ENCODE results near the gene ANTKMT. TPM values are rescaled to one million over a fixed set of nuclear protein-coding genes. Genes with fewer than 3 reads are reported as not detected.
A peak's percentile ranks its signal among the peaks of the same experiment; 100 is the strongest.

ANTKMT gene
- total RNA-seq, 1 experiment from 2014 or later = 55.0 TPM

DNA sequence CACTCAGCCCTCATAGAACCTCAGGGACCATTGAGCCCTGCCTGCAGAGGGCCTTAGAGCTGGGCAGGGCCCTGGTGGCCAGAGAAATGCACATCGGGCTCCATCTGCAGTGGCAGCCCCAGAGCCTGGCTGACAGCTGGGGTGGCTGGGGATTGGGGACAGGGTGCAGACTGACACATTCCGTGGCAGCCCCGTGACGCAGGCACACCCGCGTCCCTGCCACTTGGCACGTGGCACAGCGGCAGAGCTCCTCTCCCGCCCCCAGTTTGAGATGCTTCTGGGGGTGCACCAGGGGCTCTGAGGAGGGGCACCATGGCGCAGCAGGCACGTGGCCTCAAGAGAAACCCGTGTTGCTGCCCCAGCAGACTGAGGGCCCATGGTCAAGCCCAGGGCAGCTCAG is 17.5 kb upstream of the ANTKMT start:
- Histone ChIP-seq H3K4me2 (no peak overlapping the region), H4K20me1 (ENCODE audit: insufficient read depth) (0 out of 2 replicates have a peak, but pooled peaks cover 4% of the 10 kb centered on the region), H3K27ac (no peak overlapping the region), H3K4me3 (no peak overlapping the region), H3K9me3 (ENCODE audit: insufficient read depth, low read depth) (no peaks in the 10 kb centered on the region), H2AFZ (no peak overlapping the region), H3K79me2 (ENCODE audit: low read depth) (no peaks in the 10 kb centered on the region), H3K36me3 (ENCODE audit: low read depth) (no peaks in the 10 kb centered on the region), H3K27me3 (ENCODE audit: insufficient read depth, low read depth) (peaks cover 64% of the 10 kb centered on the region), H3K4me1 (replicated peaks; ENCODE audit: insufficient read depth) (no peaks in the 10 kb centered on the region; the same call in 1 of the 2 replicates), H3K9me2 (ENCODE audit: insufficient read depth) (no peaks in the 10 kb centered on the region), H3F3A (ENCODE audit: insufficient read depth, low read depth) (peaks cover 6% of the 10 kb centered on the region; the same call in 1 of the 2 replicates)
- ChIA-PET CTCF (no interaction called here), POLR2A (ENCODE audit: unreplicated experiment) (no interaction called here)
- TF ChIP-seq EZH2 (IDR thresholded peaks at IDR 0.05; ENCODE audit: low read depth) = no peak
- TF ChIP-seq, protein P1, sequence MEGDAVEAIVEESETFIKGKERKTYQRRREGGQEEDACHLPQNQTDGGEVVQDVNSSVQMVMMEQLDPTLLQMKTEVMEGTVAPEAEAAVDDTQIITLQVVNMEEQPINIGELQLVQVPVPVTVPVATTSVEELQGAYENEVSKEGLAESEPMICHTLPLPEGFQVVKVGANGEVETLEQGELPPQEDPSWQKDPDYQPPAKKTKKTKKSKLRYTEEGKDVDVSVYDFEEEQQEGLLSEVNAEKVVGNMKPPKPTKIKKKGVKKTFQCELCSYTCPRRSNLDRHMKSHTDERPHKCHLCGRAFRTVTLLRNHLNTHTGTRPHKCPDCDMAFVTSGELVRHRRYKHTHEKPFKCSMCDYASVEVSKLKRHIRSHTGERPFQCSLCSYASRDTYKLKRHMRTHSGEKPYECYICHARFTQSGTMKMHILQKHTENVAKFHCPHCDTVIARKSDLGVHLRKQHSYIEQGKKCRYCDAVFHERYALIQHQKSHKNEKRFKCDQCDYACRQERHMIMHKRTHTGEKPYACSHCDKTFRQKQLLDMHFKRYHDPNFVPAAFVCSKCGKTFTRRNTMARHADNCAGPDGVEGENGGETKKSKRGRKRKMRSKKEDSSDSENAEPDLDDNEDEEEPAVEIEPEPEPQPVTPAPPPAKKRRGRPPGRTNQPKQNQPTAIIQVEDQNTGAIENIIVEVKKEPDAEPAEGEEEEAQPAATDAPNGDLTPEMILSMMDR (conservative IDR thresholded peaks at IDR 0.05) = no peak
- intact Hi-C loops (cut with micrococcal nuclease; ENCODE audit: unreplicated experiment) = no loop called here
- no TSS peak for BruUV-seq (replicated peaks)
- DNase-seq = no peak

DNA sequence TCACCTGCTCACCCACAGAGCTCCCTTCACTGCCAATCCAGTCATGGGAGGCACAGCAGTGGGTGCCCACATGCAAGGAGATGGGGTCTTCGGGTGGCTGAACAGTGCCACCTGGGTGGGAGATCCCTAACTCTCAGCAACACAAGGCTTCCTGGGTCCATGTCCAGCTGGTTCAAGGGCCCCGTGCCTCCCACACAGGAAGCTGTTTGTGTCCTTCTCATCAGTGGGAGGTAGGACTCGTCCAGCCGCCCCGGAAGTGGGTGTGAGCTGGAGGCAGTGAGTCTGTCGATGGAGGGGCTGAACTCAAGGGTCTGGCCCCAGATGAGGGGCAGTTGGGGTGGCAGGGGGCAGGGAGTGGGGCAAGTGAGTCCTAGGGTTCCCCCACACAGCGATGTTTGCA is 16.9 kb upstream of the ANTKMT start:
- BruUV-seq (replicated peaks) = no TSS peak
- no peak overlapping the region for H3K27ac ChIP-seq
- TF ChIP-seq, protein P1 (conservative IDR thresholded peaks at IDR 0.05) = no peak
- TF ChIP-seq EZH2 (IDR thresholded peaks at IDR 0.05; ENCODE audit: low read depth) = no peak
- H3K9me2 ChIP-seq (ENCODE audit: insufficient read depth) = no peaks in the 10 kb centered on the region
- H2AFZ ChIP-seq = no peak overlapping the region
- 0 out of 2 replicates have a peak, but pooled peaks cover 4% of the 10 kb centered on the region for H4K20me1 ChIP-seq (ENCODE audit: insufficient read depth)
- peaks cover 70% of the 10 kb centered on the region for H3K27me3 ChIP-seq (ENCODE audit: insufficient read depth, low read depth)
- no peaks in the 10 kb centered on the region for H3K9me3 ChIP-seq (ENCODE audit: insufficient read depth, low read depth)
- H3K4me3 ChIP-seq = no peak overlapping the region
- H3K4me1 ChIP-seq (replicated peaks; ENCODE audit: insufficient read depth) = no peaks in the 10 kb centered on the region; the same call in 1 of the 2 replicates
- H3F3A ChIP-seq (ENCODE audit: insufficient read depth, low read depth) = peaks cover 6% of the 10 kb centered on the region; the same call in 1 of the 2 replicates
- intact Hi-C loops (cut with micrococcal nuclease; ENCODE audit: unreplicated experiment) = no loop called here
- H3K36me3 ChIP-seq (ENCODE audit: low read depth) = no peaks in the 10 kb centered on the region
- no peaks in the 10 kb centered on the region for H3K79me2 ChIP-seq (ENCODE audit: low read depth)
- no peak for DNase-seq
- CTCF ChIA-PET = no interaction called here
- peak overlapping the region; percentile 61 for H3K4me2 ChIP-seq
- POLR2A ChIA-PET (ENCODE audit: unreplicated experiment) = no interaction called here

DNA sequence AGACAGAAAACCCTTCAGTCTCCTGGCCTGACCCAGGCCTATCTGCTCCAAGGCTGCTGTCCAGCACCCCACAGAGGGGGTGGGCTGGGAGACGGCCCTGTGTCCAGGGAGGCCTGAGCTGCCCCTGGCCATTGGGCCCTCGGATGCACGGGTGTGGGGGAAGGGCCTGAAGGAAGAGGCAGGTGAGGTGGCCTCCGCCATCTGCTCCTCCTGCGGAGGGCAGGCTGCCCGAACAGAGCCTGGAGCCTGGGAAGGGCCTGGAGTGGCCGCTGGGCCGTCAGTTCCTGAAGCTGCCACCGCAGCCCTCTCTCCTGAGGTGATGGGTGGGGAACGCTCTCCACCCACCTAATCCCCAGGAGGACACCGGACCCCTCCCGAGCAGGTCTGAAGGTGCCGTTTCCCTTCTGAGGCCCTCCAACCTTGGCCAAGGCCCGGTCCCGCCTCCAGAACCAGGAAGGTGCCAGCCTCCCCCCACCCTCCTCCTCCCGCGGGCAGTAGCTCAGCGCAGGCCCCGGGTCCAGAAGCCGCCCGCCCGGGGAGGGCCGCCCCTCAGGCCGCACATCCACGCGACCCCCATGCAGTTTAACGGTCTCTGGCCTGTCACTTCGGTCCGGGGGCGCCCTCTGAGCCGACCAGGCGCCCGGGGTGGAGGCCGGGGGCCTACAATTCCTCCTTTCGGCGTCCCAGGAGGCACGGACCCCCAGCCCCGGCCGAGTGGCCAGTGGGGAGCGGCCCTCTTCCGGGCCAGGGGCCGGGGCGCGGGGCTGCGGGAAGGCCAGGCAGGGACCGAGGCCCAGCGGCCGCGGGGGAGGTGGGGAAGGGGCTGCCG is 16.2 kb upstream of the ANTKMT start:
- POLR2A ChIA-PET (ENCODE audit: unreplicated experiment) = no interaction called here
- Histone ChIP-seq H3F3A (ENCODE audit: insufficient read depth, low read depth) (peaks cover 6% of the 10 kb centered on the region; the same call in 1 of the 2 replicates), H4K20me1 (ENCODE audit: insufficient read depth) (0 out of 2 replicates have a peak, but pooled peaks cover 4% of the 10 kb centered on the region), H3K9me3 (ENCODE audit: insufficient read depth, low read depth) (no peaks in the 10 kb centered on the region), H3K4me2 (peak overlapping the region; percentile 61), H2AFZ (no peak overlapping the region), H3K4me1 (replicated peaks; ENCODE audit: insufficient read depth) (no peaks in the 10 kb centered on the region; the same call in 1 of the 2 replicates), H3K27me3 (ENCODE audit: insufficient read depth, low read depth) (peaks cover 76% of the 10 kb centered on the region), H3K9me2 (ENCODE audit: insufficient read depth) (no peaks in the 10 kb centered on the region), H3K36me3 (ENCODE audit: low read depth) (no peaks in the 10 kb centered on the region), H3K27ac (no peak overlapping the region), H3K79me2 (ENCODE audit: low read depth) (no peaks in the 10 kb centered on the region), H3K4me3 (peak overlapping the region; percentile 49)
- no peak for DNase-seq
- CTCF ChIA-PET = interaction anchor here (0.6 kb wide), 2 partner anchors 15 to 46 kb away, joined by 3 read pairs; no protein-coding TSS in a partner anchor
- intact Hi-C loops (cut with micrococcal nuclease; ENCODE audit: unreplicated experiment) = no loop called here
- BruUV-seq (replicated peaks) = no TSS peak
- TF ChIP-seq EZH2 (IDR thresholded peaks at IDR 0.05; ENCODE audit: low read depth) = no peak
- TF ChIP-seq, protein P1 (conservative IDR thresholded peaks at IDR 0.05) = no peak

Data from PC-9 (cell line).